Superior temporal gyrus (tissue), 1 donor: Measurements from ENCODE around the gene KCNF1.

Experiments
- DNase-seq: peaks from one replicate; pipeline ENCODE4 v3.0.0-alpha.2; 2016; ENCODE audit errors: extremely low spot score

KCNF1 gene

DNA sequence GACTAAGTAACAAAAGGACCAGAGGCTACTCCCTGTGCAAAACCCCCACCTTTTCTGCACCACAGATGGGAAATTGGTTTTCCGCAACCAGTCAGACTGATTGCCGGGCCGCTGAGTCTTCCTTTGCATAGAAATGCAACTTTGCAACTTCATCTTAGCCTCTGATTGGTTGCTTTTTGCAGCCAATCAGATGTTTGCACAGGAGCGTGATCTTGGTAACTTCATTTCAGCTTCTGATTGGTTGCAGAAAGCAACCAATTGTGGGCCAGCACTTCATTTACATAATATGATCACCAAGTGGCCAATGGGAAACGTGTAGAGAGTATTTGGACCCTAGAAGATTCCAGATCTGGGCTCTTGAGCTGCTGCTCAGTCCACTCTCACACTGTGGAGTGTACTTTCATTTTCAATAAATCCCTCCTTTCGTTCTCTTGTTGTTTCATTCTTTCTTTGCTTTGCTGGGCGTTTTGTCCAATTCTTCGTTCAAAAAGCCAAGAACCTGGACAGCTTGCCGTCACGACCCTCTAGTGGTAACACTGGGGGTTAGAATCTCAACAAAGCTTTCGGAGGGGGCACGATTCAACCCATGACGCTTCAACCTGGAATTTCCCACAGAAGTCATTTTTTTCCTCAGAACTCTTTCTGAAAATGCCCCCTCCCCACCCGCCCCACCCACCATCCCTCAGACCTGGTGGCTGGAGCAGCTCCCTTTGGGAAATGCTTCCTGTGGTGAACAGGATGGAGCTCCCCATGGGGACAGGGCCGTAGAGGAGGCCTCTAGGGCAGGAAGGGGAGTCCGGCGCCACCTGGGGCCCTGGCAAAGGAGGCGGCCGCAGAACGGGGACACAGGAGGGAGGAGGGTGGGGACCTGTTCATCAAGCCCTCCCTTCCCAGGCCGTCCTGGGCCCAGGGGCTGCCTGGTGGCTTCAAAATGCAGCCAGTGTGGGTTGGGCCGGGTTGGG lies 31.8 kb upstream of the KCNF1 start:
- no peak for DNase-seq

- no peak for DNase-seq
Observed at GRCh38 chr2:10880586-10881321, 31.0 kb upstream of the KCNF1 start.

DNA sequence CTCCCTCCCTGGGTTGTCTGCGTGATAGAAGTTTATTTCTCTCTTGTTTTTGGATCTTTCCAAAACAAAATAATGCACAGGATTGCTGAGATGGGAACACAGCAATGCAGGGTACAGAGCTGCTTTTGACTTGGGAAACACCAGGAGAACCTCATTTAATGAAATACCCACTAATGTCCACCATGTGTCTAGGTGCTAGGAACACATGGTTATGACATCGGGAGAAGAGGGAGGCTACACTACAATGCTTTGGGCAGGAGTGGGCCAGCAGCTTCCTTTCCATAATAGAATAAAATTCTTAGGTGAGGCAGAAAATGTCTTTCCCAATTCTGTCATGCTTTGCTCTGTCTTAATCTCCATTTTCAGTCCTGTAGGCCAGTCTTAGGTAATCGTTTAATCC lies 29.2 kb upstream of the KCNF1 start:
- no peak for DNase-seq

GRCh38 chr2:10883066-10883465 lies 28.7 kb upstream of the KCNF1 start:
- no peak for DNase-seq

DNA sequence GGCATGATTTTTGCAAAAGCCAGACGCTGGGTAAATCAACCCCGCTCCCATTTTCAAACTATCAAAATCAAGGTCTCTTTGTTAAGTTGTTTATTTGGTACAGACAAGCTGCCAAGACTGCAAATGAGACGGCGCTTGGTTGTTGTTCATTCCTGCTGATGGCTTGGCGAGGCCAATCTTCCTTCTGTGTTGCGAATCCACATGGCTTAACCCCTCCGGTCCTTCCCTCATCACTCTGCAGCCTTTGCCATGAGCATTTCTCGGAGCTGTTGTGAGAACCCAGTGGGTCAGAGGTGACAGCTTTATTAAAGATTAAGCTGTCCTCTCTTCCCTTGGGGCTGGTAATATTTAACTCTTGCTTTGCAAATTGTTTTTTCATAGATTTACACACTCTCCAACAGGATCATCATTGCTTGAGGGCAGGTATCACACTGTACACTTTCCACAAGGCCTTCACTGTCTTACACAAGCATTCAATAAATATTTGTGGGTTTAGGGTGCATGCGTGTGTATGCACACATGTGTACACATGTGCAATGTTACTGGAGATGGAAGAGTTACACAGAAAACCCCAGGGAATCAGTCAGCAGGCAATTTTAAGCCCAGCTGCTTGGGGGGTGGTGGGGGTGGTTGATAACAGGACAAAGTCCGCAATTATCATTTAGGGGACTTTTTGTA lies 27.8 kb upstream of the KCNF1 start:
- peak; percentile 39 for DNase-seq

GRCh38 chr2:10884574-10884975 lies 27.2 kb upstream of the KCNF1 start:
- peak; percentile 35 for DNase-seq

GRCh38 chr2:10885094-10885860 lies 26.5 kb upstream of the KCNF1 start:
- no peak for DNase-seq

GRCh38 chr2:10887476-10887875 lies 24.3 kb upstream of the KCNF1 start:
- DNase-seq, result no peak

DNA sequence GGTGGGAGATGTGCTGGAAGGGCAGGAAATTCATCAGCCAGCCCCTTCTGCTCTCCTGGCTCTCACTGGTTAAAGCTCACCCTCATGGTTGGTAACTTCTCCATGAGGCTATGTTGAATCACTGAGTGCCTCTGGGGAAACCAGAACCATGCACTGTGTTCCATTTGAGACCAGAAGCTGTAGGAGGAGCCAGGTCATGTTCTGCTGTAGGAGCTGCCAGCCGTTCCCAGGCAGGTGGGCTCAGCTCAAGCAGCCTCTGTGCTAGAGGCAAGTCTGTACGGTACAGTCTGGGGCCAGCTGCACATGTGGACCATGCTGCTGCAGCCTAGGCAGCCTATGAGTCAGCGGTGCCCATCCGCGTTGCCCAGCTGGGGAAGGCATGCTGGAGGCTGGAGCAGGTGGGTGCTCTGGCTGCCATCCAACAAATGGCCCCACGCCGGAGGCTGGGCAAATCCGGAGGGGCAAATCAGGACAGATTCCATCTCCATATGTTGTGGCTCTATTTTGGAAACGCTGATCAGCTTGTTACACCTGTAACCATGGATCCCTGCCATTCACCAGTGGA lies 22.0 kb upstream of the KCNF1 start:
- no peak for DNase-seq

DNA sequence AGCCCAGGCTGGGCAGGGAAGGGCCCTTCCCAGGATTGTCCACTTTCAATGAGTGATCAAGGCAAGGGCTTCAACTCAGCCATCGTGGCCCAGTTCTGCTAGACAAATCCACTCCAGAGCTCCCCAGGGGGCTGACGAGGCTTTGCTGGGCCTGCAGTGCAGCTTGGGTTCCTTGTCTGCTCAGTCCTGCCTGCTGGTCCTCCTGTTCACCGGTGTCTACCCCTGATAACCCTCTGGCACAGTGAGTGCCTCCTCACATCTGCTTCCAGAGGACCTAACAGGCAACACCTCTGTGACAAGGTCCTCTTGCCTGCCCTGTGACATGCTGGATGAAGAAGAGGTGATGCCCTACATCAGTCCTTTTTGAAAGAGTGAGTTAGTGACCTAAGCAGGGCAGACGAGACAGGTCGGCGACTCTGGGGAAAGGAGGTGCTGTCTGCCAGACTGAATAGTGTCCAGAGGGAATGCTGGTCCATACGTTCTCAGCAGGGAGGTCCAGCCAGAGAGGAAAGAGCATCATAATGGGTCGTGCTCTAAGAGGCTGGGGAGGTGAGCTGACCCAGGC lies 20.9 kb upstream of the KCNF1 start:
- DNase-seq, result no peak

- no peak for DNase-seq
Observed at GRCh38 chr2:10891390-10891789, 20.3 kb upstream of the KCNF1 start.

GRCh38 chr2:10891848-10892247 lies 19.9 kb upstream of the KCNF1 start:
- no peak for DNase-seq

GRCh38 chr2:10892316-10892715 lies 19.4 kb upstream of the KCNF1 start:
- DNase-seq, result no peak

DNA sequence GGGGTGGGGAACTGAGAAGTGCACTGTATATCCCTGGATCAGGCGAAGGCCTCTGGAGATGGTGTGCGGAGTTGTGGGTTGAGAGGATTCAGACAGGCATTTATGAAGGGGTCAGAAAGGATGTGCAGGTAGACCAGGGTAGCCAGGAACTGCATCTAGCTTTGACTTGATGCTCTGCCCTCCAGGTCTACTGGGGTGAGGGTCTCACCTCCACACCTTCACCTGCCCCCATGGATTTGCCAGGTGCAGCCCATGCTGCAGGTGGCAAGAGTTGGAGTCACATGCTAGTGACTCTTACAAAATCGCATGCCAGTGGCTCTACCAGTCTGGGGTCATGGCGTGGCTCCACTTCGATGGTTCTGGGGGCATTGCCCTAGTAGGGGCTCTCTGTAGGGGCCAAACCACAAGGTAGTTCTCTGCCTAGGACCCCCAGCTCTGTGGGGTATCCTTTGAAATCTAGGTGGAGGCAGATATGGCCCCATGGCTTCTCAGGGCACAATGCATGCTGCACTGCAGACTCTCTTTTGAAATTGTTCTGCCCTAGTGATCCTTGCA lies 18.9 kb upstream of the KCNF1 start:
- DNase-seq, result no peak

DNA sequence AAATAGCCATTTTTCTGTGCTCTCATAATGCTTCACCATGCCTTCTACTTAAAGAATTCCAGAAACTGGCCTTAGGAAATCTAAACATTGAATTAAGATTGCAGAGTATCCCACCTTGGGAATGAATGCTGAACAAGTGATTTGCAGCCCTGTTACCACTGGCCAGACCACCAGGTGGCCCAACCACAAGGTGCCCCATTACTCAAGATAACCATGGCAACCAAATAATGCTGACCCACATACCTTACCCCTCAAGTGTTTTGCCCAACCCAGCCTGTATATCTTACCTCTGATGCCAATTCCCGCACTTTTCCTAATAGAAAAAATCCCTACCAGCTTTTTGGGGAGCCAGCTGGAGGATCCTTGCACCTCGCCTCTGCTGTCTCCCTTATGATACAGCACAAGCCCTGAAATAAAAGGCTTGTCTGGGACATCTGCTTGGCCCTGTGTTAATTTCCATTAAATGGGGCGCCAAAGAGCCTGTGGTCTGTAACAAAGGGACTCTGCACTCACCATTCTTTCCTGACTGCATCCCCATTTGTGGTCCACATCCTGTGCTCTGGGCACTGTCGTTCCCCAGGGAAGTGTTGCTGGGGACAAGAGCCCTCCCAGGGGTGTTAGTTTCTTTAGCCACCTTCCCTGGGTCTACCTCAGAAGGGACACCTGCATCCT lies 17.3 kb upstream of the KCNF1 start:
- DNase-seq, result no peak

GRCh38 chr2:10895231-10895630 lies 16.5 kb upstream of the KCNF1 start:
- DNase-seq, result no peak

- no peak for DNase-seq
Observed at GRCh38 chr2:10897956-10898355, 13.8 kb upstream of the KCNF1 start.

- no peak for DNase-seq
Observed at GRCh38 chr2:10900216-10901109, 11.3 kb upstream of the KCNF1 start.
